Gastroesophageal sphincter (tissue), 4 donors: ENCODE results near the gene KIAA0040. TPM values are rescaled to one million over a fixed set of nuclear protein-coding genes. Genes with fewer than 3 reads are reported as not detected.
A peak's percentile ranks its signal among the peaks of the same experiment; 100 is the strongest.

Experiments
- ATAC-seq: fragments of 150-250 bp; one replicate; pipeline ENCODE4 v1.9.1; 2016; ENCODE audit warnings: mild to moderate bottlenecking, moderate library complexity
- H3K27ac ChIP-seq, 4 donors: fragments of 200-600 bp; sonication (generic) in 3 of 4; 1 replicate in 3 of 4; 2 replicates in 1 of 4; pipeline ENCODE4 v1.5.1; 2016 to 2019
- H3K27me3 ChIP-seq: fragments of 200-600 bp; sonication (generic); one replicate; pipeline ENCODE4 v1.5.1; 2019
- H3K36me3 ChIP-seq, 2 donors: fragments of 200-600 bp; sonication (generic); one replicate each; pipeline ENCODE4 v1.5.1; 2019; ENCODE audit warnings: control low read depth in 1 of 2
- H3K4me1 ChIP-seq, 3 donors: fragments of 200-600 bp; sonication (generic); 1 replicate in 2 of 3; 2 replicates in 1 of 3; pipeline ENCODE4 v1.5.1; 2016 to 2019; ENCODE audit warnings: control low read depth in 2 of 3
- H3K4me3 ChIP-seq, 2 donors: fragments of 200-600 bp; sonication (generic); one replicate each; pipeline ENCODE4 v1.5.1; 2019; ENCODE audit warnings: mild to moderate bottlenecking in 1 of 2, moderate library complexity in 1 of 2
- H3K9me3 ChIP-seq, 3 donors: fragments of 200-600 bp; sonication (generic); one replicate each; pipeline ENCODE4 v1.5.1; 2017 to 2019; ENCODE audit warnings: control low read depth in 2 of 3
- EP300 ChIP-seq: sonication (generic); formaldehyde crosslinking; IDR thresholded peaks from one replicate; pipeline ENCODE4 v1.6.1; 2017; ENCODE audit warnings: antibody characterized with exemption, mild to moderate bottlenecking
- POLR2A ChIP-seq, 2 donors: fragments of 450-650 bp; IDR thresholded peaks; one replicate each; pipeline ENCODE4 v1.6.1; 2017; ENCODE audit warnings: antibody characterized with exemption in 2 of 2, mild to moderate bottlenecking in 2 of 2, moderate library complexity in 1 of 2
- POLR2AphosphoS5 ChIP-seq: sonication (generic); formaldehyde crosslinking; IDR thresholded peaks from one replicate; pipeline ENCODE4 v1.6.1; 2017; ENCODE audit warnings: antibody characterized with exemption
- WGBS, 2 donors: methylation state at CpG; one replicate each; pipeline ENCODE4 v1.1.5; 2018; ENCODE audit warnings: low coverage in 1 of 2; 5-methylcytosine and 5-hydroxymethylcytosine counted together
- total RNA-seq, 4 donors: library from RNA; depleted of rRNA; stranded (reverse); fragments of >200 nt; gene quantifications; one replicate each; pipeline ENCODE4 v1.1.0, GENCODE V29; 2016
- TF ChIP-seq, protein P1 (sequence below), 4 experiments: fragments of 200-600 bp in 2 of 4; fragments of 450-650 bp in 2 of 4; sonication (generic) in 1 of 4; IDR thresholded peaks; one replicate each; pipeline ENCODE4 v1.5.1; 2017 to 2019; ENCODE audit warnings: antibody characterized with exemption in 4 of 4, mild to moderate bottlenecking in 2 of 4, moderate library complexity in 2 of 4

The KIAA0040 gene
- total RNA-seq, 4 donors from 2014 or later: 43.2 to 54.3 (median 46.5) TPM

DNA sequence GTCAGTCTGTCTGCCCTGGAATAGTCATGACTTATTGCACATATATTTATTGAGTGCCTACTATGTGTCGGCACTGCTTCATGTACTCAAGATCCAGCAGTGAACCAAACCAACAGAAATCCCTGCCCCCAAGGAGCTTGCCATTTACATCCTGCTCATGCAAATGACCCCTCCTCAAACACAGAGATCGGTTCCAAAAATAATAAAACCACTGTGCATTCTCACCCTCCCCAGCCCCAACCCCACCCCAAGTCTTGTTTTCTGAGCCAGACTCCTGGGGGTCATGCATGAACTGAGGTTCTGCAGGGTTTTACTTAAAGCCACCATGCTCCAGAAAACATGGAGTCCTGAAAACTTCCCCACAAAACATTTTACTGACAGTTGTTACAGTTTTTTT is 61.9 kb downstream of the KIAA0040 start:
- Histone ChIP-seq H3K27ac (peak overlapping the region; percentile 81 to 86 (median 82)), H3K9me3 (no peaks in the 10 kb centered on the region), H3K4me1 (peaks cover 33 to 89% (median 44%) of the 10 kb centered on the region in 3 donors), H3K36me3 (no peaks in the 10 kb centered on the region), H3K4me3 (no peak overlapping the region), H3K27me3 (no peaks in the 10 kb centered on the region)
- 40 to 64% methylated on average over 1 to 2 of the region's 2 CpGs for WGBS, 2 donors
- no peak for ATAC-seq
- TF ChIP-seq EP300 (no peak), POLR2AphosphoS5 (no peak), POLR2A (IDR thresholded peaks at IDR 0.05) (no peak)
- TF ChIP-seq, protein P1, sequence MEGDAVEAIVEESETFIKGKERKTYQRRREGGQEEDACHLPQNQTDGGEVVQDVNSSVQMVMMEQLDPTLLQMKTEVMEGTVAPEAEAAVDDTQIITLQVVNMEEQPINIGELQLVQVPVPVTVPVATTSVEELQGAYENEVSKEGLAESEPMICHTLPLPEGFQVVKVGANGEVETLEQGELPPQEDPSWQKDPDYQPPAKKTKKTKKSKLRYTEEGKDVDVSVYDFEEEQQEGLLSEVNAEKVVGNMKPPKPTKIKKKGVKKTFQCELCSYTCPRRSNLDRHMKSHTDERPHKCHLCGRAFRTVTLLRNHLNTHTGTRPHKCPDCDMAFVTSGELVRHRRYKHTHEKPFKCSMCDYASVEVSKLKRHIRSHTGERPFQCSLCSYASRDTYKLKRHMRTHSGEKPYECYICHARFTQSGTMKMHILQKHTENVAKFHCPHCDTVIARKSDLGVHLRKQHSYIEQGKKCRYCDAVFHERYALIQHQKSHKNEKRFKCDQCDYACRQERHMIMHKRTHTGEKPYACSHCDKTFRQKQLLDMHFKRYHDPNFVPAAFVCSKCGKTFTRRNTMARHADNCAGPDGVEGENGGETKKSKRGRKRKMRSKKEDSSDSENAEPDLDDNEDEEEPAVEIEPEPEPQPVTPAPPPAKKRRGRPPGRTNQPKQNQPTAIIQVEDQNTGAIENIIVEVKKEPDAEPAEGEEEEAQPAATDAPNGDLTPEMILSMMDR (IDR thresholded peaks at IDR 0.05): no peak

DNA sequence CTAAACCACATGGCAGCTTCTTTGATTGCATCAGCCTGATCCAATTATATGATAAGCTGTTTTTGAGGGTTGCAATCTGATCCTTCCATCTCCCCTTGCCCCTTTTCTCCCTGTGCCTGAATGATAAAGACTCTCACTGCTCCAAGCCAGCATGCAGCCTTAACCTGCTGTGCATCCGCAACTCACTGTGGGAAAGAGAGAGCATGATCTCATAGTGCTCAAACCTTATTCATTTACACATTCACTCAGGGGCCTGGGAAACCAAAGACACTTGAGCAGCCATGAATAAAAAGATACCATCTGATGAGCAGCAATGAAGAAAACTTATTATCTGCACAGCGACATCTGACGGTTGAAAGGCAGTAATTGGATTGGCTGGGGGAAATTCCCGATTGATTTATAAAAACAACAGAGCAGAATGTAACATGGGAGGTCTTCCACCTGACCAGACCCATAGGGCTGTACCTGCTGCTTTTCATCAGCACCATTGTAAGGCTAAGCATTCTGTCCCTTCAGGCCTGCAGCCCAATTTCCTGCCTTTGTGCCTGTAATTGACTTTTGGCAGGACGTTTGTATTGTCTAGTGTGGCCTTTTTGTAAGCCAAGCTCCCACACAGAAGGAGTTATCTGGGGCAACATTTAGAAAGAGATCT is 62.5 kb downstream of the KIAA0040 start:
- H3K9me3 ChIP-seq: no peaks in the 10 kb centered on the region
- no peaks in the 10 kb centered on the region for H3K36me3 ChIP-seq
- WGBS, 2 donors: 39 to 54% methylated on average over 5 of the region's 5 CpGs
- H3K27me3 ChIP-seq: no peaks in the 10 kb centered on the region
- peak overlapping the region; percentile 81 to 86 (median 82) for H3K27ac ChIP-seq
- no peak for ATAC-seq
- no peak overlapping the region for H3K4me3 ChIP-seq
- peaks cover 33 to 87% (median 49%) of the 10 kb centered on the region in 3 donors for H3K4me1 ChIP-seq
- TF ChIP-seq POLR2AphosphoS5 (no peak), POLR2A (IDR thresholded peaks at IDR 0.05) (no peak), EP300 (no peak)
- TF ChIP-seq, protein P1 (IDR thresholded peaks at IDR 0.05): no peak

DNA sequence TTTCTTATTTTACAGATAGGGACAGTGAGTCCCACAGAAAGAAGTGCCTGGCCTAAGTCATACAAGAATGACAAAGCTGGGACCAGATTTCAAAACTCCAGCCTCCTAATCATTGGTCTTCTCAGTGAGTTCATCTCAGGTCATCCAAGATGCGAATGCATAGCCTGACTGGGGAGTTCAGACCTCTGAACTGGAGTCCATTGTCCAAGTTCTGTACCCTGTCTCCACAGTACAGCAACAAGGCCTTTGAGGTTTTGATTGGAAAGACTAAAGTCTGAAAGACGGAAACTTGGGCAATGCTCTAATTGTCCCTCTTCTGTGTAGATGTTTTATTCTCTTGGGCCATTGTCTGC is 63.0 kb downstream of the KIAA0040 start:
- ATAC-seq: no peak
- H3K4me1 ChIP-seq: peaks cover 33 to 91% (median 49%) of the 10 kb centered on the region in 3 donors
- H3K4me3 ChIP-seq: no peak overlapping the region

DNA sequence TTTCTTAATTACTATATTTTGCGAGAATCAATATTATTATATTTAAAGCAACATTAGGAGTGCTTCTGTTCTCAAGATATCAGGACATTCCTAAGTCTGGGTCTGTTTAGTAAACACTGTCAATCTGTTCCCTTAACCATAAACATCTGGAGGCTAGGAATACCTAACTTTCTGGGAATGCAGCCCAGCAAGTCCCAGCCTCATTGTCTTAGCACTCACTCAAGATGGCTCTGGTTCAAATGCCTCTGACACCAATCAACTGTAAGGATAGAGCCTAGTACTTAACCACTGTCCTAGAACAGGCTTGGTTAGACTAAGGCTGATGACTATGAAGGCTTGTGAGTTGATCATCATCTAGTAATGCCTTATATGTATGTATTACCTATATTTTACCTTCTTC is 63.4 kb downstream of the KIAA0040 start:
- Histone ChIP-seq H3K4me1 (peaks cover 33 to 94% (median 49%) of the 10 kb centered on the region in 3 donors), H3K36me3 (no peaks in the 10 kb centered on the region), H3K27me3 (no peaks in the 10 kb centered on the region), H3K27ac (peak overlapping the region; percentile 81 to 86 (median 82)), H3K4me3 (peak overlapping the region in 1 of 2 donors; percentile 16), H3K9me3 (no peaks in the 10 kb centered on the region)
- ATAC-seq: peak; percentile 75
- TF ChIP-seq POLR2A (IDR thresholded peaks at IDR 0.05) (no peak), EP300 (no peak), POLR2AphosphoS5 (peak; percentile 84)
- WGBS, 2 donors: 22 to 25% methylated on average over 1 of the region's 1 CpG

More for the DNA sequence above, 63.0 kb downstream of the KIAA0040 start:
- Histone ChIP-seq H3K27me3 (no peaks in the 10 kb centered on the region), H3K27ac (peak overlapping the region; percentile 81 to 86 (median 82)), H3K9me3 (no peaks in the 10 kb centered on the region), H3K36me3 (no peaks in the 10 kb centered on the region)
- TF ChIP-seq, protein P1 (IDR thresholded peaks at IDR 0.05): no peak
- TF ChIP-seq EP300: no peak
- no peak for TF ChIP-seq POLR2AphosphoS5
- no peak for TF ChIP-seq POLR2A (IDR thresholded peaks at IDR 0.05)
- WGBS, 2 donors: 36 to 89% methylated on average over 1 to 2 of the region's 2 CpGs

DNA sequence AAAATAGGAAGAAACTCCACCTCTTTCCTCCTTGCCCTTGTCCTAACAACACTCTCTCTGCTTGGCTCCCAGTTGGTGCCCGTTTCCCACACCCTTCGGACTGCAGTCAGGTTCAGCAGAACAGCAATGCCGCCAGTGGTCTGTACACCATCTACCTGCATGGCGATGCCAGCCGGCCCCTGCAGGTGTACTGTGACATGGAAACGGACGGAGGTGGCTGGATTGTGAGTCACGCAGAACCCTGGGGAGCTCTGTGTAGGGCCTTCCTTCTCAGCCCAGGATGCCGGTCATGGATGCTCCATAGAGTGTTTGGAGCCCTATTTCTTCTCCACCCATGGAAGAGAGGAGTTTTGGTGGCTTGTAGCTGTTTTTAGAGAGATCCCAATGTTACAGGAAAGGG is 64.1 kb downstream of the KIAA0040 start:
- peak overlapping the region; percentile 81 to 86 (median 82) for H3K27ac ChIP-seq
- peaks cover 30 to 88% (median 44%) of the 10 kb centered on the region in 3 donors for H3K4me1 ChIP-seq
- no peak for ATAC-seq

More for the DNA sequence above, 64.1 kb downstream of the KIAA0040 start:
- peak overlapping the region in 1 of 2 donors; percentile 16 for H3K4me3 ChIP-seq
- 75 to 82% methylated on average over 4 of the region's 9 CpGs for WGBS, 2 donors
- H3K9me3 ChIP-seq: no peaks in the 10 kb centered on the region
- no peaks in the 10 kb centered on the region for H3K36me3 ChIP-seq
- TF ChIP-seq EP300 (no peak), POLR2A (IDR thresholded peaks at IDR 0.05) (no peak), POLR2AphosphoS5 (no peak)
- TF ChIP-seq, protein P1 (IDR thresholded peaks at IDR 0.05): no peak
- no peaks in the 10 kb centered on the region for H3K27me3 ChIP-seq
